HepG2 (cell line): Measurements from ENCODE around the gene SLC38A9. TPM values are rescaled to one million over a fixed set of nuclear protein-coding genes. Genes with fewer than 3 reads are reported as not detected.
A peak's percentile ranks its signal among the peaks of the same experiment; 100 is the strongest.

Experiments used
- ATAC-seq: fragments of 200-7000 bp; cut with Tn5 transposase; 3 replicates; pipeline ENCODE4 v1.9.1; 2020; ENCODE audit warnings: mild to moderate bottlenecking, moderate library complexity
- Bru-seq: library from RNA; stranded (reverse); fragments of 400-500 nt; gene quantifications from one replicate; lab custom pipeline; 2021; lab: Mats Ljungman, UMichigan
- BruChase-seq, 2 experiments: library from RNA; stranded (reverse); fragments of 400-500 nt; gene quantifications; one replicate each; lab custom pipeline; 2021; lab: Mats Ljungman, UMichigan
- BruUV-seq: library from RNA; stranded (reverse); fragments of 400-500 nt; replicated peaks from 2 replicates; lab custom pipeline; 2021; lab: Mats Ljungman, UMichigan
- CTCF ChIA-PET: fragments of 300-600 bp; formaldehyde crosslinking; extraction: SDS; loops from one replicate; lab custom pipeline; 2021; ENCODE audit warnings: low total read pairs, inconsistent platforms, low intra/inter-chr PET ratio; lab: Yijun Ruan, JAX
- POLR2A ChIA-PET: fragments of 350-600 bp; sonication (Branson Sonifier 250); formaldehyde crosslinking; loops from one replicate; lab custom pipeline; 2020; ENCODE audit warnings: antibody characterized with exemption, inconsistent platforms; lab: Yijun Ruan, JAX
- DNase-seq: peaks from one replicate; pipeline ENCODE4 v3.0.0-alpha.2; 2015; ENCODE audit warnings: low spot score
- FAIRE-seq: peaks from 3 replicates; lab custom pipeline; 2011; peaks lifted over from hg19 to GRCh38; lab: Jason Lieb, UNC
- H2AFZ ChIP-seq: one replicate; pipeline ENCODE4 v1.6.1; 2011; ENCODE audit warnings: low read length, inconsistent platforms
- H3K27ac ChIP-seq: fragments of 300-600 bp; 3 replicates; pipeline ENCODE4 v1.8.0; 2011; ENCODE audit warnings: mixed run types, mild to moderate bottlenecking, mixed read lengths, low read length, inconsistent platforms; ENCODE audit not compliant: insufficient read depth; ENCODE audit errors: extremely low read length
- H3K27me3 ChIP-seq, 2 experiments: fragments of 200-600 bp in 1 of 2; 2 replicates in 1 of 2; 3 replicates in 1 of 2; pipeline versions ENCODE4 v1.6.0 to v1.8.0; 2011; ENCODE audit warnings: low read length in 2 of 2, mild to moderate bottlenecking in 2 of 2, moderate library complexity in 2 of 2, inconsistent platforms in 1 of 2; ENCODE audit not compliant: insufficient read depth in 2 of 2, control insufficient read depth in 1 of 2
- H3K36me3 ChIP-seq, 2 experiments: fragments of 200-600 bp in 1 of 2; replicated peaks in 1 of 2; 2 replicates in 1 of 2; 3 replicates in 1 of 2; pipeline versions ENCODE4 v1.5.1 to v1.8.0; 2011; ENCODE audit warnings: low read length in 2 of 2, inconsistent platforms in 1 of 2; ENCODE audit not compliant: insufficient read depth in 2 of 2, control insufficient read depth in 1 of 2
- H3K4me1 ChIP-seq: 2 replicates; pipeline ENCODE4 v1.5.1; 2012; ENCODE audit warnings: low read length, inconsistent platforms; ENCODE audit not compliant: insufficient read depth
- H3K4me2 ChIP-seq: 2 replicates; pipeline ENCODE4 v1.6.0; 2011; ENCODE audit warnings: low read depth, low read length, inconsistent platforms
- H3K4me3 ChIP-seq, 3 experiments: fragments of 200-600 bp in 1 of 3; sonication (generic), shearing (Covaris generic) in 1 of 3; replicated peaks in 1 of 3; 2 replicates each; pipeline ENCODE4 v1.5.1; 2011 to 2016; ENCODE audit warnings: low read length in 3 of 3, inconsistent platforms in 2 of 3, low read depth in 2 of 3, mild to moderate bottlenecking in 2 of 3, control low read depth in 1 of 3, mixed read lengths in 1 of 3; ENCODE audit not compliant: insufficient read depth in 1 of 3
- H3K79me2 ChIP-seq: one replicate; pipeline ENCODE4 v1.6.1; 2011; ENCODE audit warnings: low read length, inconsistent platforms; ENCODE audit not compliant: insufficient read depth
- H3K9ac ChIP-seq: 2 replicates; pipeline ENCODE4 v1.6.0; 2011; ENCODE audit warnings: mild to moderate bottlenecking, low read depth, low read length, inconsistent platforms; ENCODE audit not compliant: insufficient read depth
- H3K9me3 ChIP-seq: 2 replicates; pipeline ENCODE4 v1.5.1; 2012; ENCODE audit warnings: mild to moderate bottlenecking, low read length
- H4K20me1 ChIP-seq: 2 replicates; pipeline ENCODE4 v1.6.0; 2011; ENCODE audit warnings: inconsistent platforms, mild to moderate bottlenecking, low read length, moderate library complexity; ENCODE audit not compliant: insufficient read depth
- EHMT2 ChIP-seq: fragments of 200-600 bp; sonication (generic); IDR thresholded peaks from 2 replicates; pipeline ENCODE4 v1.7.0; 2017; ENCODE audit warnings: antibody characterized with exemption, low read depth, low read length, borderline replicate concordance
- GZF1 ChIP-seq: sonication (generic); formaldehyde crosslinking; IDR thresholded peaks from 2 replicates; pipeline ENCODE4 v1.5.1; 2020; ENCODE audit warnings: mild to moderate bottlenecking, missing genetic modification reagents
- HCFC1 ChIP-seq: fragments of 150-350 bp; IDR thresholded peaks from 2 replicates; pipeline ENCODE4 v1.6.1; 2014; ENCODE audit warnings: low read depth, low read length
- KDM5B ChIP-seq: sonication (generic); formaldehyde crosslinking; IDR thresholded peaks from 2 replicates; pipeline ENCODE4 v1.4.0; 2020; ENCODE audit warnings: missing genetic modification reagents, mild to moderate bottlenecking, borderline replicate concordance
- KLF6 ChIP-seq: IDR thresholded peaks from 2 replicates; pipeline ENCODE4 v1.8.0; 2016; ENCODE audit warnings: missing biosample characterization, missing genetic modification reagents
- NR2C2 ChIP-seq: sonication (generic); formaldehyde crosslinking; IDR thresholded peaks from 2 replicates; pipeline ENCODE4 v1.4.0; 2020; ENCODE audit warnings: missing genetic modification reagents, mild to moderate bottlenecking, moderate library complexity, borderline replicate concordance
- ZNF317 ChIP-seq: sonication (generic); formaldehyde crosslinking; IDR thresholded peaks from 2 replicates; pipeline ENCODE4 v1.5.0; 2020; ENCODE audit warnings: mild to moderate bottlenecking, missing genetic modification reagents
- ZNF549 ChIP-seq: sonication (generic); formaldehyde crosslinking; IDR thresholded peaks from 2 replicates; pipeline ENCODE4 v1.5.0; 2020; ENCODE audit warnings: missing genetic modification reagents
- ZNF772 ChIP-seq: sonication (generic); formaldehyde crosslinking; IDR thresholded peaks from 2 replicates; pipeline ENCODE4 v1.5.0; 2020; ENCODE audit warnings: mild to moderate bottlenecking, missing genetic modification reagents
- ZNF816 ChIP-seq: sonication (generic); formaldehyde crosslinking; IDR thresholded peaks from 2 replicates; pipeline ENCODE4 v1.8.0; 2022; ENCODE audit warnings: missing genetic modification reagents, mild to moderate bottlenecking, borderline replicate concordance
- WGBS: methylation state at CpG from one replicate; pipeline ENCODE4 v1.1.6; 2017; ENCODE audit warnings: low lambda C conversion rate; 5-methylcytosine and 5-hydroxymethylcytosine counted together
- in situ Hi-C: cut with HindIII; loops from 2 replicates; pipeline ENCODE4 v1.10.0; 2017; ENCODE audit warnings: low pct_unique_long_range_greater_than_20kb; ENCODE audit not compliant: extremely low pct_ligation_motif_present
- intact Hi-C: fragments of 100-400 bp; cut with micrococcal nuclease; formaldehyde crosslinking; loops from one replicate; pipeline ENCODE4 v1.10.0; 2022; ENCODE audit not compliant: unreplicated experiment
- long read RNA-seq, 2 experiments: library from RNA in 1 of 2; library from polyadenylated mRNA in 1 of 2; stranded (forward) in 1 of 2; unstranded in 1 of 2; transcript quantifications; one replicate each; pipeline ENCODE4 v2.0.0, GENCODE V29; 2019 to 2022
- polyA minus RNA-seq, 3 experiments: library from RNA; depleted of rRNA, polyadenylated mRNA; stranded (reverse); fragments of >200 nt; gene quantifications; 2 replicates each; pipeline ENCODE4 v1.2.3, GENCODE V29; 2011; ENCODE audit warnings: low replicate concordance in 1 of 3
- polyA plus RNA-seq, 8 experiments: library from polyadenylated mRNA; depleted of rRNA in 3 of 8; stranded (reverse) in 7 of 8; unstranded in 1 of 8; fragments of >200 nt; fragmentation: Illumina TruSeq in 4 of 8; extraction: Trizol in 4 of 8; gene quantifications; 2 replicates each; pipeline versions ENCODE4 v1.2.1 to v1.2.3, GENCODE V29; 2011 to 2016; ENCODE audit warnings: low read depth in 4 of 8, missing spikeins in 1 of 8, mixed read lengths in 1 of 8; ENCODE audit not compliant: insufficient read depth in 1 of 8
- total RNA-seq, 5 experiments: library from RNA; depleted of rRNA; stranded (reverse); fragments of >200 nt; fragmentation: Illumina TruSeq; extraction: Trizol; gene quantifications; 2 replicates each; pipeline ENCODE4 v1.2.3, GENCODE V29; 2016; ENCODE audit warnings: low read depth in 1 of 5
- TF ChIP-seq, protein P1 (sequence below): sonication (generic); formaldehyde crosslinking; IDR thresholded peaks from 2 replicates; pipeline ENCODE4 v1.4.0; 2020; ENCODE audit warnings: missing genetic modification reagents, borderline replicate concordance

The SLC38A9 gene, protein sequence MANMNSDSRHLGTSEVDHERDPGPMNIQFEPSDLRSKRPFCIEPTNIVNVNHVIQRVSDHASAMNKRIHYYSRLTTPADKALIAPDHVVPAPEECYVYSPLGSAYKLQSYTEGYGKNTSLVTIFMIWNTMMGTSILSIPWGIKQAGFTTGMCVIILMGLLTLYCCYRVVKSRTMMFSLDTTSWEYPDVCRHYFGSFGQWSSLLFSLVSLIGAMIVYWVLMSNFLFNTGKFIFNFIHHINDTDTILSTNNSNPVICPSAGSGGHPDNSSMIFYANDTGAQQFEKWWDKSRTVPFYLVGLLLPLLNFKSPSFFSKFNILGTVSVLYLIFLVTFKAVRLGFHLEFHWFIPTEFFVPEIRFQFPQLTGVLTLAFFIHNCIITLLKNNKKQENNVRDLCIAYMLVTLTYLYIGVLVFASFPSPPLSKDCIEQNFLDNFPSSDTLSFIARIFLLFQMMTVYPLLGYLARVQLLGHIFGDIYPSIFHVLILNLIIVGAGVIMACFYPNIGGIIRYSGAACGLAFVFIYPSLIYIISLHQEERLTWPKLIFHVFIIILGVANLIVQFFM
- total RNA-seq (2016; rRNA removed; fragmentation: Illumina TruSeq; extraction: Trizol) = 26.0 and 36.0 TPM in 2 replicates
- total RNA-seq (2016; cell fraction: cytosol; rRNA removed; fragmentation: Illumina TruSeq; extraction: Trizol; ENCODE audit: low read depth) = 13.9 and 17.6 TPM in 2 replicates
- 28.1 and 33.1 TPM in 2 replicates for total RNA-seq (2016; cell fraction: insoluble cytoplasmic fraction; rRNA removed; fragmentation: Illumina TruSeq; extraction: Trizol)
- total RNA-seq (2016; cell fraction: membrane; rRNA removed; fragmentation: Illumina TruSeq; extraction: Trizol) = 10.4 and 15.5 TPM in 2 replicates
- 43.6 and 44.6 TPM in 2 replicates for total RNA-seq (2016; cell fraction: nucleus; rRNA removed; fragmentation: Illumina TruSeq; extraction: Trizol)
- 19.3 and 20.5 TPM in 2 replicates for polyA plus RNA-seq (2011; rRNA removed)
- polyA plus RNA-seq (2011; cell fraction: cytosol; rRNA removed) = 6.9 and 14.9 TPM in 2 replicates
- 9.3 and 11.2 TPM in 2 replicates for polyA plus RNA-seq (2011; cell fraction: nucleus; rRNA removed)
- polyA plus RNA-seq (2012) = 14.0 and 18.5 TPM in 2 replicates
- polyA plus RNA-seq (2016; cell fraction: cytosol; fragmentation: Illumina TruSeq; extraction: Trizol; ENCODE audit: low read depth) = 2.2 TPM in 2 replicates
- 14.8 and 15.5 TPM in 2 replicates for polyA plus RNA-seq (2016; cell fraction: insoluble cytoplasmic fraction; fragmentation: Illumina TruSeq; extraction: Trizol; ENCODE audit: low read depth)
- 3.5 and 5.0 TPM in 2 replicates for polyA plus RNA-seq (2016; cell fraction: membrane; fragmentation: Illumina TruSeq; extraction: Trizol; ENCODE audit: low read depth)
- polyA plus RNA-seq (2016; cell fraction: nucleus; fragmentation: Illumina TruSeq; extraction: Trizol; ENCODE audit: insufficient read depth, low read depth) = 27.3 and 35.5 TPM in 2 replicates
- polyA minus RNA-seq (2011; rRNA and poly(A)+ RNA removed; ENCODE audit: low replicate concordance) = 17.2 and 38.1 TPM in 2 replicates
- polyA minus RNA-seq (2011; cell fraction: cytosol; rRNA and poly(A)+ RNA removed) = 11.3 and 15.0 TPM in 2 replicates
- polyA minus RNA-seq (2011; cell fraction: nucleus; rRNA and poly(A)+ RNA removed) = 60.4 and 66.8 TPM in 2 replicates
- percentile 58 among the genes with signal in this experiment for Bru-seq, nascent RNA
- BruChase-seq, experiment 1, labeled RNA remaining after a 6-hour chase = percentile 54 among the genes with signal in this experiment
- percentile 60 among the genes with signal in this experiment for BruChase-seq, experiment 2, labeled RNA remaining after a 2-hour chase
- long read RNA-seq, experiment 1, partial matches to known transcripts = 1 of 17 reads
- long read RNA-seq, experiment 1, other reads (novel, unspliced or antisense) = 12 of 17 reads
- long read RNA-seq, experiment 2, partial matches to known transcripts = 7 of 24 reads
- long read RNA-seq, experiment 2, other reads (novel, unspliced or antisense) = 14 of 24 reads

DNA sequence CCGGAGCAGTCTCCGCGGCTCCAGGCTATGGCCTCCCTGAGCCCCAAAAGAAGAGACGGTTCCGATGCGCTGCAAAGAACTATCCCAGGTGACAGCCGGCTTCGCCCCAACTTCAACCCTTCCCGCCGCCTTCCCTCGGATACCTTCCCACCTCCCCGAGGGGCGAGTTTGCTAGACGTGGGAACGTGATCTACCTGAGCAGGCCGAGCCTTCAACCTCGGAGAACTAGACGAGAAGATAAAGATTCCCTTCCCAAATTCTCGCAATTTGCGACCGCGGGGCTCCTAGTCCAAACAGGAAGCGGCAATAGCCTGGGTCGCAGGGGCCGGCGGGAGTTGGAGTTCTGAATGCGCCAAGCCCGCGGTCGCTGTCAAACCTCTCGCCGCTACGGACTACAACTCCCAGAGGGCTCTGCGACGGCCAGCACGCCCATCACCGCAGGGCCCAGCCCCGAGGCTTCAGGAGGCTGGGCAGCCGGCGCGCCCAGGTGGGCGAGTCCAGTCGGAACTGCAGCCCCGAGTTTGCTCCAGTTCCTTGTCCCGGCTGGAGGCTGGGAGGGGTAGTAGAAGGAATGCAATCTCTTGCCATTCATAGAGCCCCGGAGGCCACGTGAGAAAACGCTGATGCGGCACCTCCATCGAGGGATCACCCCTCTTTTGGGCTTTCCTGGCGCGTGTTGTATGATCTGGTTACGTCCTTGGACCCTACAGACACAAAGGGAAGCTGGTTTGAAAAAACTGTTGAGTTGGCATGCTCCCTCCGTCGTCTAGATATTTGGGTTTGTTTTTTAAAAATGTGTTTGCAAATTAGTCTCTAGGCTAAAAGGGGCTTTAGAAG is at the start of gene SLC38A9:
SLC38A9 (minus strand) TSS at position 302 of the 837 bp plus-strand sequence. CDS start 14,366 bp downstream, outside the sequence.
- peaks cover 7% of the 10 kb centered on the region for H3K79me2 ChIP-seq
- H3K4me3 ChIP-seq = peak within 1 kb of the TSS; percentile 89 to 96 (median 95)
- DNase-seq = peak; percentile 91
- no peaks in the 10 kb centered on the region for H4K20me1 ChIP-seq
- H3K36me3 ChIP-seq = 0 out of 5 replicates have a peak, but pooled peaks cover 0 to 4% of the 10 kb centered on the region in 2 experiments
- ChIA-PET POLR2A (interaction anchor here (0.7 to 1.4 kb wide), 2 partner anchors 8 to 404 kb away, joined by 3 read pairs; partner anchors contain the start of genes DHX29 and MTREX), CTCF (no interaction called here)
- FAIRE-seq = peak; percentile 55
- H3K4me2 ChIP-seq = peak within 1 kb of the TSS; percentile 98
- intact Hi-C loops (no loop called here), in situ Hi-C loops (no loop called here)
- H2AFZ ChIP-seq = peak within 1 kb of the TSS; percentile 69
- no peaks in the 10 kb centered on the region; a peak in 1 of 5 replicates for H3K27me3 ChIP-seq
- H3K27ac ChIP-seq = peak within 1 kb of the TSS; percentile 61
- WGBS = 0% methylated on average over 34 of the region's 55 CpGs
- no TSS peak for BruUV-seq
- peaks cover 22% of the 10 kb centered on the region for H3K4me1 ChIP-seq
- peak within 1 kb of the TSS; percentile 78 for H3K9ac ChIP-seq
- ATAC-seq = peak; percentile 100
- no peaks in the 10 kb centered on the region for H3K9me3 ChIP-seq
- TF ChIP-seq ZNF772 (CRISPR knock-in tag) = peak; percentile 46; the same call in 1 of the 2 replicates
- TF ChIP-seq, protein P1, sequence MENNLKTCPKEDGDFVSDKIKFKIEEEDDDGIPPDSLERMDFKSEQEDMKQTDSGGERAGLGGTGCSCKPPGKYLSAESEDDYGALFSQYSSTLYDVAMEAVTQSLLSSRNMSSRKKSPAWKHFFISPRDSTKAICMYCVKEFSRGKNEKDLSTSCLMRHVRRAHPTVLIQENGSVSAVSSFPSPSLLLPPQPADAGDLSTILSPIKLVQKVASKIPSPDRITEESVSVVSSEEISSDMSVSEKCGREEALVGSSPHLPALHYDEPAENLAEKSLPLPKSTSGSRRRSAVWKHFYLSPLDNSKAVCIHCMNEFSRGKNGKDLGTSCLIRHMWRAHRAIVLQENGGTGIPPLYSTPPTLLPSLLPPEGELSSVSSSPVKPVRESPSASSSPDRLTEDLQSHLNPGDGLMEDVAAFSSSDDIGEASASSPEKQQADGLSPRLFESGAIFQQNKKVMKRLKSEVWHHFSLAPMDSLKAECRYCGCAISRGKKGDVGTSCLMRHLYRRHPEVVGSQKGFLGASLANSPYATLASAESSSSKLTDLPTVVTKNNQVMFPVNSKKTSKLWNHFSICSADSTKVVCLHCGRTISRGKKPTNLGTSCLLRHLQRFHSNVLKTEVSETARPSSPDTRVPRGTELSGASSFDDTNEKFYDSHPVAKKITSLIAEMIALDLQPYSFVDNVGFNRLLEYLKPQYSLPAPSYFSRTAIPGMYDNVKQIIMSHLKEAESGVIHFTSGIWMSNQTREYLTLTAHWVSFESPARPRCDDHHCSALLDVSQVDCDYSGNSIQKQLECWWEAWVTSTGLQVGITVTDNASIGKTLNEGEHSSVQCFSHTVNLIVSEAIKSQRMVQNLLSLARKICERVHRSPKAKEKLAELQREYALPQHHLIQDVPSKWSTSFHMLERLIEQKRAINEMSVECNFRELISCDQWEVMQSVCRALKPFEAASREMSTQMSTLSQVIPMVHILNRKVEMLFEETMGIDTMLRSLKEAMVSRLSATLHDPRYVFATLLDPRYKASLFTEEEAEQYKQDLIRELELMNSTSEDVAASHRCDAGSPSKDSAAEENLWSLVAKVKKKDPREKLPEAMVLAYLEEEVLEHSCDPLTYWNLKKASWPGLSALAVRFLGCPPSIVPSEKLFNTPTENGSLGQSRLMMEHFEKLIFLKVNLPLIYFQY (CRISPR knock-in tag) = peak; percentile 64; the same call in 1 of the 2 replicates
- TF ChIP-seq NR2C2 (CRISPR knock-in tag) = peak; percentile 30; the same call in 1 of the 2 replicates
- no peak; the same call in 1 of the 2 replicates for TF ChIP-seq ZNF816 (CRISPR knock-in tag)
- 0 out of 2 replicates have a peak, but pooled peaks have one; percentile 41 for TF ChIP-seq EHMT2
- TF ChIP-seq GZF1 = 0 out of 2 replicates have a peak, but pooled peaks have one; percentile 49
- peak; percentile 30; the same call in 1 of the 2 replicates for TF ChIP-seq KDM5B (CRISPR knock-in tag)
- peak; percentile 92 for TF ChIP-seq HCFC1
- no peak for TF ChIP-seq KLF6 (CRISPR knock-in tag)
- TF ChIP-seq ZNF549 (CRISPR knock-in tag) = no peak
- TF ChIP-seq ZNF317 (CRISPR knock-in tag) = peak; percentile 29; the same call in 1 of the 2 replicates
